GM12872 (cell line): Measurements from ENCODE around the gene FMN1.

ENCODE experiments used
- TF ChIP-seq, protein P1 (sequence below): IDR thresholded peaks from 3 replicates; pipeline ENCODE4 v1.5.1; 2011; ENCODE audit warnings: low read depth, mild to moderate bottlenecking, low read length, moderate library complexity; ENCODE audit not compliant: insufficient read depth

Gene FMN1

GRCh38 chr15:32959077-32959476, 235.4 kb downstream of the FMN1 start:
- TF ChIP-seq, protein P1, sequence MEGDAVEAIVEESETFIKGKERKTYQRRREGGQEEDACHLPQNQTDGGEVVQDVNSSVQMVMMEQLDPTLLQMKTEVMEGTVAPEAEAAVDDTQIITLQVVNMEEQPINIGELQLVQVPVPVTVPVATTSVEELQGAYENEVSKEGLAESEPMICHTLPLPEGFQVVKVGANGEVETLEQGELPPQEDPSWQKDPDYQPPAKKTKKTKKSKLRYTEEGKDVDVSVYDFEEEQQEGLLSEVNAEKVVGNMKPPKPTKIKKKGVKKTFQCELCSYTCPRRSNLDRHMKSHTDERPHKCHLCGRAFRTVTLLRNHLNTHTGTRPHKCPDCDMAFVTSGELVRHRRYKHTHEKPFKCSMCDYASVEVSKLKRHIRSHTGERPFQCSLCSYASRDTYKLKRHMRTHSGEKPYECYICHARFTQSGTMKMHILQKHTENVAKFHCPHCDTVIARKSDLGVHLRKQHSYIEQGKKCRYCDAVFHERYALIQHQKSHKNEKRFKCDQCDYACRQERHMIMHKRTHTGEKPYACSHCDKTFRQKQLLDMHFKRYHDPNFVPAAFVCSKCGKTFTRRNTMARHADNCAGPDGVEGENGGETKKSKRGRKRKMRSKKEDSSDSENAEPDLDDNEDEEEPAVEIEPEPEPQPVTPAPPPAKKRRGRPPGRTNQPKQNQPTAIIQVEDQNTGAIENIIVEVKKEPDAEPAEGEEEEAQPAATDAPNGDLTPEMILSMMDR = no peak

GRCh38 chr15:32957219-32957618, 237.3 kb downstream of the FMN1 start:
- TF ChIP-seq, protein P1 = no peak

- TF ChIP-seq, protein P1 = no peak
Measured at GRCh38 chr15:32956711-32957110, 237.8 kb downstream of the FMN1 start.

DNA sequence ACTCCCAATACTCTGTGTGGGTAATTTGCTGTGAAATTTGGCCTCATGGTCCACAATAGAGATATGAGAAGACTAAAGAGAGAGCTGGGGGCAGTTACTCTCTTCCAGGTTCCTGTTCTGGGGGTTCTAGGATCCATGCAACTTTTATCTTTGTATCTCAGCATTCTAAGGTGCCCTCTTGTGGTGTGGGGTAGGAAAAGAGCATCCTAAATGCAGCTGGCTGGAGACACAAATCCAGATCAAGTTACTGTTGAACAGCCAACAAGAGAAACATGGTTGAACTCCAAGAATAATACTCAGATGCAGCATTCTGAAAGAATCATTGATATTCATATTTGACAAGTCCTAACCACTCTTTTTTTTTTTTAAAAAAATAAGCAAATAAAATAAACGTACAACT, 238.5 kb downstream of the FMN1 start:
- TF ChIP-seq, protein P1 = peak; percentile 57

DNA sequence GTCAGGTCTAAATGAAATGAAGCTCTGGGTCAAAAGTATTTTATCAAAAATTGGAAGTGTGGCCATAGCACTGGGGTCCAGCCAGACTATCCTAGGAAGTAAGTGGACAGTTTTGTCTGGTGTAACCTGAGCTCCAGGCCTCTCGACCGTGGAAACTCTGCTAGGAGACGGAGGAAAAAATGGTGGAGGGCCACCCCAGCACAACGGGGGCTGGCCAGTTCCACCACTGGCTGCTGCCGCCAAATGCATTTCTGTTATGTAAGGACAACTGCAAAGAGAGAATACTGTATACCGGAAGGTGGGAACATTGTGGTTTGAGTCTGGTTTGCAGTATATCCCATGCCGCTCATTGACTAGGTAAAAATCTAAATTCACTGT, 241.0 kb downstream of the FMN1 start:
- TF ChIP-seq, protein P1 = no peak

DNA sequence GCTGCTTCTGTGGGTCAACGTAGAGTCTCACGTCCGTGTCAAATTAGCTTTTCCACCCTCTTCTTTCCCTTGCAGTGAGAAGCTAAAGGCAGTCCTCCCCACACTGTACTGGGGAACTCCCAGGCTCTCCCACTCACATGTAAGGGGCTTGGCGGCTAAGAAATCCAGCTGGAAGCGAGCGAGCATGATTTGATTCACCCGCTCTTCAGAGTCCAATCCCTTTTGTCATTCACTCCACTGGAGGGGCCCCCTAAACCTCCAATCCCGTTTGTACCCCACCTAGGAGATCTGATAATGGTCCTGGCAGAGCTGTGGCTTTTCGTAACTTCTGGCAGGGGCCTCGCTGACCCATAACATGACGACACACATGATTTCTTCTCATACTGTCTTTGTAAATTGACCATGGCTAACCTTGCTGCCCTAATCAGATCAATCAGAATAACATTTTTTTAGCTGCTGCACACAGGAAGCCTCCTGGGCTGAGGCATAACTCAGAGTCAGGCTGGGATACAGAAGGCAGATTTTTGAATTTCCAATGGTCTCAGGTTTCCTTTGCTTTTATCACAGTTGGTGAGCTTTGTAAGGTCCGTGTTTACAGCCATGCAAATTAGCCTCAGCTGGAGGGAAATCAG, 241.5 kb downstream of the FMN1 start:
- TF ChIP-seq, protein P1 = no peak

- TF ChIP-seq, protein P1 = no peak
Measured at GRCh38 chr15:32951736-32952464, 242.6 kb downstream of the FMN1 start.
